GM21529 (cell line): ENCODE data around the gene STON2.

Experiments
- ATAC-seq: cut with Tn5 transposase; IDR thresholded peaks from one replicate; pipeline ENCODE4 v1.9.1; 2021; ENCODE audit not compliant: unreplicated experiment

Gene STON2

GRCh38 chr14:81337073-81337472 is 63.1 kb downstream of the STON2 start:
- ATAC-seq, result no peak

DNA sequence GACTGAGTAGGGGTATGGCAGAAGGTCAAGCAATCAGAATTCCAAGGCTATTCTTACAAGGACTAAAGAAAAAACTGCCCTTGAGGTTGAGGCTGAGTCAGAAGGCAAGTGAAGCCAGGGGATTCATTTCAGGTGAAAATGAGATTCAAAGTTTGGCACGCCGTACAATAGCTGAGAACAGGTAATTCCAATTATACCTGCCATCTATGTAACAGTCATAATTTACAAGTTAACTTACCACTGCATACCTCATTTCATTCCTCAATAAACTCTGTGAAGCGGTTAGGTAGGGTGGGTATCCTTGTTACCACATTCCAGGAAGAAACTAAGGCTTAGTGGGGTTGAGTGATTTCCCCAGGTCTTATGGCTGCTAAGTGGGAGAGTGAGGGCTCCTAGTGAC is 64.1 kb downstream of the STON2 start:
- ATAC-seq, result no peak

- no peak for ATAC-seq
Observed at GRCh38 chr14:81332725-81333124, 67.4 kb downstream of the STON2 start.

DNA sequence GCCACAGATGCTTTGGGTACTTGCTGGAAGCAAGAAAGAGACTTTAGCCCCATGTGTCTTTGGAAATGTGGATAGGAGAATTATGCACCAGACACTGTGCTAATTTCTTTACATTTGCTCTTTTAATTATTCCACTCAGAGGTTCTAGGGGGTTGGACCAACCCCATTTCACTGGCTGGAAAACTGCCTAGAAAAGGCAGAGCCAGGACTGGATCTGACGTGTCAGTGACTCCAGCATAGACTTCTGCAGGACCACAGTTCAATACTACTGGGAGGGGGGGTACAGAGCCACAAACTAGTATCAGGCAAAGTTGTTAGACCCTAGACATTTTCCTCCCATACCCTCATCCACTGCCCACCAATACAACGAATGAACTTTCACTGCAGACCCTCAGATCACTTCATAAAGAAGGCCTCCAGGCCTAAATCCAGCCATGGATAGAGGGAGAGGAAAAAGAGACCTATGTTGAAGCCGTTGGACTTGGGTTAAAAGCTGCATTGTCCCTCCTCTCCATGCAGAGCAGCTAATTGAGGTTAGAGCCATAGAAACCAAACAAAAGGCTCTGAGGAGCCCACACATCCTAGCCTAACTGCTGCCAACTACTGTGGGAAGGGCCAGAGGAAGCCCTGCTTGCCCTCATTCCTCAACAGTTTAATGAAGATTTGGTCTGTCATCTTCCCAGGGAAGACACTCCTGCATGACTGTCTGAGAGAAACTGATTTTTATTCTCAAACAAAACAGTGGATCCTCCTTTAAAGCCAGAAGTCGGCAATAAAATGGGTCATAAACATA is 68.7 kb downstream of the STON2 start:
- ATAC-seq, result no peak

DNA sequence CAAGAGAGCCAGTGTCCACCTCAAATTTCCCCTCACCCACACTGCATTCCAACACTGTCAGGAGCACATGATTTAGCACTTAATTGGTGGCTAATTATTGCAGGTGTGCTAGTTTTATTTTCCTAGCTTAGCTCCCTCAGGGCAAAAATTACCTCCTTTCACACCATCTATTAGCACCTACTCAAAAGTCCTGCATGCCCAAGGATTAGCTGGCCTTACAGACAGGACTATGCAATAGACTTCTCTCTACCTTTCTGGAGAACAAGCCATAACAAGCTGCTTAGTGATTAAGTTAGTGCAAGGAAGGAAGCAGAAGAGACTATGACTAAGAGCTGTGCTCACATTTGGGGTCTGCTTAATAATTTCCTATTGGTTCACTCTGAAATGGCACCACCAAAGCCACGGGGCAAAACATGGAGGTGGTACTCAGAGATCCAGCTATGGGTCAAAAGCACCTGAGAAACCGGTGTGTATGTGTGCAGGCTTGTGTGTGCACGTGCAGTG is 69.5 kb downstream of the STON2 start:
- ATAC-seq, result no peak

DNA sequence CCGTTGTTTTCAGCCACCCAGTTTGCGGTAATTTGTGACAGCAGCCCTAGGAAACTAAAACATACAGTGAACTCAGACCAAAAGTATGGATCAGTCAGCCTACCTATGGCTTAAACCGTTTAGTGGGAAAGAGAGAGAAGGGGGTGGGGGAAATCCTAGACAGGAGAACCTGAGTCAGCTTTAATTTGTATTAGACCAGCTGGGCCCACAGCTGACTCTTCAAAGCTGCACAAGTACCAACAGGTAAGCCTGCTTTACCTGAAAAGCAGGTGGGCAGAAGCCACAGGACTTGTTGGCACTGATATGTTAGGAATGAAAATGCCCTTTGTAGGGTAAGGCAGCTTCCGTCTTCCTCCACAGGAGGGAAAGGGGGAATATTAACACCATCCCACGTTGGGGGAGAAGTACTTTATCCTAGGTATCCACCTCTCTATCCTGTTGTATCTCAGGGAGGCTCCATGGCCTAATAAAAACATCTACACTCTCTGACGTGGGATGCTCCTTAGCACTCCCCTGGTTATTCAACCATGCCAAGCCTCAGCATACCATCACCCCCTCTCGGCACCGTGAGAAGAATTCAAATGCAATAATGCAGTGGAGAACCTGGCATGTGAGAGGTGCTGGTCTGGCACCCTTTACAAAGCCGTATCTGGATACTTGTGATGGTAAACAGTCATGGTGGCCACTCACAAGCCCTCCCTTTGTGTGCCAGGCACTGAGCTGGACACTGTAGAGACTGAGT is 70.3 kb downstream of the STON2 start:
- ATAC-seq, result no peak

DNA sequence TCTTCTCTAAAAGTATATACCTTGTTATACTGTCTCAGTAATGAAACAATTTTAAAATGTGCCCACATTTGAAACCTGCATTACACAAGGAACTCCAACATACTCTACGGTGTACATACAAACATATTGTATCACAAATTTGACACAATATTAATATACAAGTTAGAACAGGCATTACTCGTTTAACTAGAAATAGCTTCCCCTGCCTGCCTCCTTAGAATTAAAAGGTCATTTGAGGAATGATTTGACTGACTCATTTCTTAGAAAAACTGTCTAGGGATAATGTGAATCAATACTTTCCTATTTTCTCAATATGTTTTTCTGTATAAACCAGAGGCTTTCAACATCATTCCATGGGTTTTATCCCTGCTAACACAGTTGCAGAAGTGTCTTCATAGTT is 73.7 kb downstream of the STON2 start:
- ATAC-seq, result no peak

DNA sequence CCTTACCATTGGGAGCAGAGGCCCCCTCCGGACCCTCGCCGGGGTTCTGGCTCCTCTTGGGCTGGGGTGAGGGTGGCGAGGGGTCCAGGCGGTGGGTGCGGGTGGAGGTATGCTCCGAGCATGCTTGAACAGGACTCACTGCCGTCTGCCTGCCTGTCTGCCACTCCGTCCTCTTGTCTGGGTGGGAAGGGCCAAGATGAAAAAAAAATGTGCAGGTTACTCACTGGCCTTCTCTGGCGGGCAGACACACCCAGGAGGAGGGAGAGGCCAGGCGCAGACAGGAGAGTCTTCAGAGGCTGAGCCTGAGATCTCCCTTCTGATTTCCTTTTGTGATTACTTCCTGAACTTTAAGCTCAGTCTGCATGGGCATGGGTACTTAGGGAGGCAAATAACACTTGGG is 76.1 kb downstream of the STON2 start:
- no peak for ATAC-seq

DNA sequence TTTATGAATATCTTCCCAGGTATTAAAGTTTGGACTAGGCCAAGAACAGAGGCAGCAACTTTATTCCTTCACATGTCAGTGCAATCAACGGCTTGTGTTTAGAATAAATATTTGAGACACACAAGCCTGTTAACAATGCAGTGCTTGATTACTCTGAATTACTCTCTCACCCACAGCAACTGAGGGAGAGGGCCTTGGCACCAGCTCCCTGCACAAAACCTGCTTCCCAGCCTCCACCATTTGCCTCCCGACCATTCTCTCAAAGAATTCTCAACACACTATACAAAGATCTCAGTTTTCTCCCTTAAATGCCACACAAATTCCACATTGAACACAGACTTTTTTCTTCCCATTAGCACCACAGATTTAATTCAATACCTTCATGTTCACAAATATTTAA is 77.0 kb downstream of the STON2 start:
- no peak for ATAC-seq

DNA sequence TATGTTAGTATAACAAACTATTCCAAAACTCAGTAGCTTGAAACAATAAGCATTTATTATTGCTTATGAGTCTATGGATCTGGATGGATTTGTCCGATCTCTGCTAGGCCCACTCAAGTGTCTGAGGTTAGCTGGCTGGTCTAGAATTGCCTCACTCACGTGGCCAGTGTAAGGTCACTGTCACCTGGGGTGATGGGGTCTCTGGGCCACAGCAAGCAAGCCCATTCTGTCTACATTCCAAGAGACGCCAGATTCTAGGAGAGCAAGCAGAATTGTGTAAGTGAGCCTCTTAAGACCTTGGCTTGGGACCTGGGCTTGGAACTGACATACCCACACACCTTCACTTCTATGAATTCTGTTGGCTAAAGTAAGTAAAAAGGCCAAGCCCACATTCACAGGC is 80.2 kb downstream of the STON2 start:
- ATAC-seq, result no peak

GRCh38 chr14:81319314-81319713 is 80.8 kb downstream of the STON2 start:
- ATAC-seq, result no peak

DNA sequence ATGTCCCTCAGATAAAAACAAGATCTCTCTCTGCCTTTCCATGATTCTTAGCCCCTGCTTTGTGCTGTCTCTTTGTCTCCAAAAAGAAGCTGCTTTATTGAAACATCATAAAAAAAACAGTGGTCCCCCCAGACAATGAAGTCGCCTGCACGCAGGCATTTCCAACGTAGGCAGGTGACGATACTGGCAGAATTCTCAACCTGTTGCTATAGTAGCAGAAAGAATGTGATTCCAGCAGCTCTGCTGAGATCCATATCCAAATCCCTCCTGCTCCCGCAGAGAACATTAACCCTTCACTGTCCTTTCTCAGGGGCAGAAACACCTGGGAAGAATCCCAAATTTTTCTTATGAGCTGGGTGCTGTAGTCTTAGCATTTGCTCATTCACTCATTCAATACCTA is 84.8 kb downstream of the STON2 start:
- ATAC-seq, result no peak

- ATAC-seq, result no peak
Observed at GRCh38 chr14:81314443-81315175, 85.5 kb downstream of the STON2 start.

DNA sequence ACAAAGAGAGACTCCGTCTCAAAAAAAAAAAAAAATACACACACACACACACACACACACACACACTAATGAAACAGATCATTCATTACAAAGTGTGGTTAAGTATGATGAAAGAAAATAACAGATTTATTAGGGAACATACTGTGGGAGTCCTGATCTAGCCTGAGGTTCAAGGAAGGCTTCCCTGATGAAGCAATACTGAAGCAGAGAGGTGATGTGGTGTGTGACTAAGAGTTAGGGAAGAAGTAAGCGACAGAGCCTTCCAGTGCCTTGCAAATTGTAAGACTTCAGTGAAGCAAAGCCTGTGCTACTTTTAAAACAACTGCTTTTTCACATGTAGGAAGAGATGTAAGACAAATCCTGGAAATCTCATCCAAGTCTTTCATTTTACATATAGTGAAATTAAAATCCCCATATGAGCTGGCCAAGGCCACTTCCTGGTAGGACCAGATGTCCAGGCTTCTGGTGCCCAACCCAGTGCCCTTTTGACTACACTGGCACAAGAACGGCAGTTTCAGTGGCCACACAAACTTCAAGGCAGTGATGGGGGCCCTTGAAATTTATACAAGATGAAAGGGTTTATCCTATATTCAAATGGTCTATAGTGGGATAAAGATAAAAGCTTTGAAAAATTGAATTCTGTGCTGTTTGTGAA is 86.2 kb downstream of the STON2 start:
- no peak for ATAC-seq

- no peak for ATAC-seq
Observed at GRCh38 chr14:81313200-81313599, 86.9 kb downstream of the STON2 start.

DNA sequence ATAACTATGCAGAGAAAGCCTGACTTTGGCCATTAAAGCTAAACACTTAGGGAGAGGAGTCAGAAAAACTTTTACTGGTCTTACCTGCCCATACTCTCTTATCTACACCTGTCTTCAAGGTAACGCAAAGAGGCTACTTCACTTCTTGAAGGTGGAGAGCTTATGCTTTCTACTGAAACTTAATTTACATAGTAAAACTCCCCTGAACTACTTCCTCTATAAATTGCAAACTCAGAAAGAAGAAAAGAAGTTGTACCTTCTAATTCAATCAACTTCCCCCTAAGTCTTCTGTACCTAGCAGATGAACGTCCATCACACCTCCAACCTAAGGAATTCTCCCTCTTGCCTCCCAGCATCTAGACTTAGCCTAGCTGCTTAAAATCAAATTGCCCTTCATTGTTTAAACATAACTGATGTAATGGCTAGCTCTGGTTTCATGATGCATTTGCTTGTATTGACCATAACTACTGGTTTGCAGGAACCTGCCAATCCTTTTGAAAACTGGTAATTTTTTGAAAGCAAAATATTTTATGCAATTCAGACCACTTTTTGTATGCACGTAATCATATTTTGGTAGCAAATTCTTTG is 87.7 kb downstream of the STON2 start:
- no peak for ATAC-seq

DNA sequence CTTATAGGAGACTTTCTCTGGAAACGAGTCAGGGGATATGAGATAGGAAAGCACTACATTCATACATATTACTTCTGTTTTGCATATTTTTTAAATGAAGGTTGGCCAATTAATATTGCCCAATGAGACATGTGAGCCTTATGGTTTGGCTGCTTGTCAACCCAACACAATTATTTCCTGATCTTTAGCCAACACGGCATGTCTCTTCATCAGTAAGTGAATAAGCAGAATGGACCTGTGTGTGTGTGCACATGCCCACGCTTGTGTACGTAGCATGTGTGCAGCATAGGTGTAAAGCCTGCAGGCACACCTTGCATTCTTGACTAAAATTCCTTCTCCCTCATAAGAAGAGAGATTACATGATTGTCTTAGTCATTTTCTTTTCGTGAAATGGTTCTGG is 88.3 kb downstream of the STON2 start:
- ATAC-seq, result no peak

DNA sequence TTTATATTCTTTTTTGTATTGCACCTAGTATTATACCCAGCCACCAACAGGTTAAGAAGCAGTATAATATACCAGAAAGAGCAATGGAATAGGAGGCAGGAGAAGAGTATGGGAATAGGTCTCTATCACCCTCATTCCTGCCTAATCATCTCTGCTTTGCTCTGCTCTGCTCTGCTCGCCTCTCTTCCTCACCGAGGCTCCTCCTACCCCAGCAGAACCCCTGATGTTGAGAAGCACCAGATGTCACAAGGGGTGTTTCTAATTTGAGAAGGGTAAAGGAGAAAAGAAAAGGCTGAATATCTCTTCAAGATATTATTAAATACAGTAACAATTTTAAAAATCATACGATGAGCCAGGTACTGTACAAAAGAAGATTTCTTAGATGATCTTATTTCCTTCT is 89.0 kb downstream of the STON2 start:
- ATAC-seq, result no peak

DNA sequence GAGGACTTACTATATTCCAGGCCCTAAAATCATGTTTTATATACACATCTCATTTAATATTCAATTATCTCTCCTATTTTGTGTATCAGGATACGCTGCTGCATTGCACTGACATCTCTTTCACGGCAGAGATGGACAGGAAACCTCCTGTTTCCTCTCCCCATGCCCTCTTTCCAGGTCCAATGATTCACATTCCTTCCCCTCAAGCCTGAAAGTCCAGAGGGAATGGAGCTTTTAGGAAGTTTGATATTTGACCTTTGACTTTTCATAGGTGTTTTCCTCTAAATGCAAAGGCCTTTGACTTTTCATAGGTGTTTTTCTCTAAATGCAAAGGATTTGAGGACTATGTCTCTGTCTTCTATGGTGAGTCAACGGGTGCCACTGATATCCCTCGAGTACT is 89.5 kb downstream of the STON2 start:
- no peak for ATAC-seq

DNA sequence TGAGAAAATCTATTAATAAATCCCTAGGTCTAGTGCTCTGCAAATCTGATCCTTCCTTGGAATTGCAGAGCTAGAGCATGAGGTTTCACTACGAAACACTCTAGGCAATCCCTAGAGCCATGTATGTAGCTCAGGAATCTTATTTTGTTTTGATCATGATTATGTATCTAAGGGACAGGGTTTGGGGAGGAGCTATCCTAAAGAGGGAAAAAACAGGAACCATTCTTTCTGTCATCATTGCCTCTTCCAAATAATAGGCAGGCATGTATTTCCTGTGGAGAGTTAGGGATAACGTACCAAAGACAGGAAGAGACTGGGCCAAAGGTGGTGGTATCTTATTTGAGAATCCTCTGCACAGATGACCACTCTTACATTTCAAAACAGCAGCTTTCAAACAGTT is 90.6 kb downstream of the STON2 start:
- ATAC-seq, result no peak

DNA sequence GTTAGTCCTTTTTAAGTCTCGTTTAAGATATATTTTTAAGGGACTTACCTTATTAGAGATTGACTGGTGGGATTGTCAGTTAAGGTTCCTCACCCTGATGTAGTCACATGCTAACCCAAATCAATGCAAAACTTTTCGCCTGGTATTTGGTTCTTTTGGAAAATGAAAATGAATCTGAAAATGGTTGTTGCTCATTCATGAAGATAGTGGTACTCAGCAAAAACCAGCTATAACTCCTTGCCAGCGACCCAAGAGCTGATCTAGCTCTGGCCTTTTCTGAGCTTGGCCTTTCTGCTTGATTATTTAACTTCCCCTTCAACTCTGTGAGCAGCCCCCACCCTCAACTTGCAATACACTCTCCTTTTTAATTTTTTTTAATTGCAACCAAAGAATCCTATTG is 94.4 kb downstream of the STON2 start:
- ATAC-seq, result no peak
